Neural crest cell (in vitro differentiated cells): ENCODE measurements around the gene SKOR2. TPM values are rescaled to one million over a fixed set of nuclear protein-coding genes. Genes with fewer than 3 reads are reported as not detected.

ENCODE experiments used
- DNase-seq: peaks from one replicate; pipeline ENCODE4 v3.0.0; 2021; ENCODE audit warnings: low read depth, mixed read lengths, low spot score
- H3K27ac Mint-ChIP-seq: one replicate; pipeline ENCODE4 v1.8.0; 2021; ENCODE audit warnings: mild to moderate bottlenecking, mixed read lengths; ENCODE audit not compliant: unreplicated experiment
- H3K27me3 Mint-ChIP-seq: 2 replicates; pipeline ENCODE4 v1.8.0; 2021; ENCODE audit warnings: low read depth, mild to moderate bottlenecking, mixed read lengths
- H3K36me3 Mint-ChIP-seq: 2 replicates; pipeline ENCODE4 v1.8.0; 2021; ENCODE audit warnings: low read depth, mild to moderate bottlenecking, mixed read lengths
- H3K4me1 Mint-ChIP-seq: 2 replicates; pipeline ENCODE4 v1.8.0; 2021; ENCODE audit warnings: mixed read lengths
- H3K4me3 Mint-ChIP-seq: one replicate; pipeline ENCODE4 v1.8.0; 2021; ENCODE audit warnings: mild to moderate bottlenecking, mixed read lengths
- H3K9me3 Mint-ChIP-seq: 2 replicates; pipeline ENCODE4 v1.8.0; 2021; ENCODE audit warnings: mixed read lengths
- CTCF ChIP-seq: fragments of 200-600 bp; sonication (generic); conservative IDR thresholded peaks from 2 replicates; pipeline ENCODE4 v1.5.0; 2021; ENCODE audit warnings: antibody characterized with exemption, mild to moderate bottlenecking
- long read RNA-seq: library from polyadenylated mRNA; unstranded; transcript quantifications from one replicate; pipeline ENCODE4 v2.0.0, GENCODE V29; 2020
- total RNA-seq: library from RNA; stranded (reverse); gene quantifications from 2 replicates; pipeline ENCODE4 v1.2.1, GENCODE V29; 2021

SKOR2 gene
- 0.96 and 1.4 TPM in 2 replicates for total RNA-seq
- long read RNA-seq, partial matches to known transcripts, result 0 of 1 reads
- long read RNA-seq, other reads (novel, unspliced or antisense), result 1 of 1 reads

- Mint-ChIP-seq H3K27me3 (peaks cover 89% of the 10 kb centered on the region), H3K9me3 (no peaks in the 10 kb centered on the region), H3K27ac (no peak within 1 kb of the TSS), H3K36me3 (peaks cover 6% of the 10 kb centered on the region), H3K4me1 (peaks cover 8% of the 10 kb centered on the region), H3K4me3 (peak within 1 kb of the TSS; percentile 69)
- no peak for DNase-seq
- no peak for TF ChIP-seq CTCF
Measured at GRCh38 chr18:47251289-47252120, at the start of gene SKOR2. TSS of gene SKOR2 (minus strand) at chr18:47251660. CDS start at chr18:47249183, 2,477 bp downstream.

GRCh38 chr18:47296462-47296861 lies 45.0 kb upstream of the SKOR2 start:
- H3K4me3 Mint-ChIP-seq, result no peak overlapping the region

GRCh38 chr18:47294801-47295200 lies 43.3 kb upstream of the SKOR2 start:
- Mint-ChIP-seq H3K27ac (no peak overlapping the region), H3K27me3 (peaks cover 76% of the 10 kb centered on the region), H3K36me3 (no peaks in the 10 kb centered on the region), H3K4me1 (no peaks in the 10 kb centered on the region), H3K4me3 (no peak overlapping the region), H3K9me3 (no peaks in the 10 kb centered on the region)
- no peak for TF ChIP-seq CTCF
- DNase-seq, result no peak

More at GRCh38 chr18:47296462-47296861, 45.0 kb upstream of the SKOR2 start:
- peaks cover 60% of the 10 kb centered on the region for H3K27me3 Mint-ChIP-seq
- no peak overlapping the region for H3K27ac Mint-ChIP-seq
- DNase-seq, result no peak
- TF ChIP-seq CTCF, result no peak
- no peaks in the 10 kb centered on the region for H3K4me1 Mint-ChIP-seq
- H3K9me3 Mint-ChIP-seq, result peaks cover 4% of the 10 kb centered on the region
- H3K36me3 Mint-ChIP-seq, result no peaks in the 10 kb centered on the region

- H3K4me3 Mint-ChIP-seq, result no peak overlapping the region
- peaks cover 5% of the 10 kb centered on the region for H3K4me1 Mint-ChIP-seq
- no peaks in the 10 kb centered on the region for H3K9me3 Mint-ChIP-seq
- peaks cover 66% of the 10 kb centered on the region for H3K27me3 Mint-ChIP-seq
- H3K36me3 Mint-ChIP-seq, result no peaks in the 10 kb centered on the region
- DNase-seq, result no peak
- no peak overlapping the region for H3K27ac Mint-ChIP-seq
- TF ChIP-seq CTCF, result no peak
Measured at GRCh38 chr18:47288741-47289140, 37.3 kb upstream of the SKOR2 start.

GRCh38 chr18:47287911-47288585 lies 36.6 kb upstream of the SKOR2 start:
- no peak for DNase-seq
- Mint-ChIP-seq H3K27ac (no peak overlapping the region), H3K4me1 (peaks cover 5% of the 10 kb centered on the region), H3K4me3 (no peak overlapping the region), H3K36me3 (no peaks in the 10 kb centered on the region), H3K27me3 (peaks cover 64% of the 10 kb centered on the region), H3K9me3 (peaks cover 3% of the 10 kb centered on the region)
- no peak for TF ChIP-seq CTCF
